DMS153 (cell line): ENCODE results near the gene EEF1AKMT2.
"Not testable (repeated sequence)": the region's sequence is repeated elsewhere in the genome, so short reads cannot be mapped to it uniquely, and the experiment has no call there.

ENCODE experiments used
- DNase-seq: peaks from one replicate; lab custom pipeline; 2025; lab: John Stamatoyannopoulos, UW

The EEF1AKMT2 gene

GRCh38 chr10:124791547-124792348 lies at the start of gene EEF1AKMT2:
EEF1AKMT2 (minus strand) TSS chr10:124791887; CDS start chr10:124791833, 54 bp downstream.
- peak; percentile 72 for DNase-seq

GRCh38 chr10:124837687-124838086 lies 46.0 kb upstream of the EEF1AKMT2 start:
- no peak for DNase-seq

- DNase-seq: no peak
Observed at GRCh38 chr10:124831116-124831515, 39.4 kb upstream of the EEF1AKMT2 start.

- DNase-seq: no peak
Observed at GRCh38 chr10:124830445-124830844, 38.8 kb upstream of the EEF1AKMT2 start.

GRCh38 chr10:124829447-124830115 lies 37.9 kb upstream of the EEF1AKMT2 start:
- no peak for DNase-seq

GRCh38 chr10:124827474-124827873 lies 35.8 kb upstream of the EEF1AKMT2 start:
- no peak for DNase-seq

GRCh38 chr10:124826262-124826661 lies 34.6 kb upstream of the EEF1AKMT2 start:
- DNase-seq: no peak

GRCh38 chr10:124825702-124826101 lies 34.0 kb upstream of the EEF1AKMT2 start:
- no peak for DNase-seq

GRCh38 chr10:124824932-124825331 lies 33.2 kb upstream of the EEF1AKMT2 start:
- DNase-seq: not testable (repeated sequence)

- DNase-seq: no peak
Observed at GRCh38 chr10:124824507-124824906, 32.8 kb upstream of the EEF1AKMT2 start.

GRCh38 chr10:124821520-124821919 lies 29.8 kb upstream of the EEF1AKMT2 start:
- DNase-seq: no peak

GRCh38 chr10:124820121-124820520 lies 28.4 kb upstream of the EEF1AKMT2 start:
- DNase-seq: peak; percentile 55

GRCh38 chr10:124802313-124802675 lies 10.6 kb upstream of the EEF1AKMT2 start:
- no peak for DNase-seq

- no peak for DNase-seq
Observed at GRCh38 chr10:124799211-124799610, 7.5 kb upstream of the EEF1AKMT2 start.

GRCh38 chr10:124798781-124799180 lies 7.1 kb upstream of the EEF1AKMT2 start:
- DNase-seq: no peak

GRCh38 chr10:124798364-124798763 lies 6.7 kb upstream of the EEF1AKMT2 start:
- no peak for DNase-seq

- DNase-seq: no peak
Observed at GRCh38 chr10:124792998-124793352, 1.3 kb upstream of the EEF1AKMT2 start.

- not testable (repeated sequence) for DNase-seq
Observed at GRCh38 chr10:124782900-124783299, 8.8 kb downstream of the EEF1AKMT2 start.

GRCh38 chr10:124768791-124769190 lies 22.9 kb downstream of the EEF1AKMT2 start:
- no peak for DNase-seq

GRCh38 chr10:124765256-124765655 lies 26.4 kb downstream of the EEF1AKMT2 start:
- no peak for DNase-seq

- DNase-seq: no peak
Observed at GRCh38 chr10:124763267-124763666, 28.4 kb downstream of the EEF1AKMT2 start.

- DNase-seq: no peak
Observed at GRCh38 chr10:124762281-124762680, 29.4 kb downstream of the EEF1AKMT2 start.

GRCh38 chr10:124756156-124756903 lies 35.4 kb downstream of the EEF1AKMT2 start:
- no peak for DNase-seq
